NCI-H146 treated with DMSO at 0.1 percent for 48 hours (cell line): ENCODE measurements around the gene MACROD2.

Experiments
- DNase-seq: peaks from one replicate; lab custom pipeline; 2025; ENCODE audit not compliant: unreplicated experiment; lab: John Stamatoyannopoulos, UW

The MACROD2 gene

DNA sequence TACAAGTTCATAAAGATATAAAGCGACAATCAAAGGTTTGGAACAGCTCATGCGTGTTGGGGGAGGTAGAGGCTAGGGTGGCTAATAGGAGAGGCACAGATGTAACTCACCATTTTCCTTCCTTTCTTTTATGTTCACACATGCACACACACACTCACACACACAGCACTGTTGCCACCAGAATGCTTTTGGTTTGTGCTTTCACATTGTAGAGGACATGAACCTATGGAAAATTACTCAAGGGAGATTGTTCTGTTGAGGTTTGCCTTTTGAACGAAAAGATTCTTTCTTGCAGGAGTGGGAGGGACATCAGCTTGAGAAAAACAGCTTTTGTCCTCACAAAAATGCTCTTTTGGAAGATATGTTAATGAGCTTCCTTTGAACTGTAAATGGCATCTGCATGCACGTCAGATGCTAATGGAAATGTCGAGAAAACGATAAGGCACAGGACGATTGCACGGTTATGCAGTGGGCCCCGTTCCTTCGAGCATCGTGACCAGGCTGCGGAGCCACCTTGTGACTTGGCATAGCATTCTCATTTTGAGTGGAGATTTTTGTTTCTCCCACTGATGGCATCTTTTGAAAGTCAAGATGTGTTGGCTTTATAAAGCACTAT lies 1853.8 kb downstream of the MACROD2 start:
- no peak for DNase-seq

DNA sequence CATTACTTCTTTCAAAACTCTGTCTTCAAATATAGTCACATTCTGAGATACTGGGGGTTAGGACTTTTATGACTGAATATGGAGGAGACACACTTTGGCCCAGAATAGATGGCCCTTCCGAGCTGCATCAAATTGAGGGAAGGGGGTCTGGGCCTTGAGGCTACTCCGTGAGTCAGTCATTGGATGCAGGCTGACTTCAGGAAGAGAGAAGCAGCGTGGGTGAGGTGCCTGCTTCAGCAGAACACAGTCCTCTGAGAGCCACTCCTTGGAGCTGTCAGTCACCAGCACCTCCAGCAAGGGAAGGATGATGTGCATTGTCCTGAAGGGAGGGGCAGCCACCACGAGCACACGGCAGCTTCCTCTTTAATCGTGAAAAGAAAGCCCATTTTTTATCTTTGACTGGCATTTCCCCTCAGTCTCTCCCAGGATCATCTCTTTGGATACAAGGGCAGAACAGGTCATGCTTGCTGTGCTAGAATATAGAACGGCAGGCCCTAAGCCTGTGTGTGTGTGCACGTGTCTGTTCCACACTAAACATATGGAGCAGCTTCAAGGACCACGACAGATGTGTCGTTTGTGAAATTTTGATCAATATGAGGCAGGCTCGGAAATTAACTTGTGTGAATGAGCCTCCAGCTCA lies 1856.4 kb downstream of the MACROD2 start:
- no peak for DNase-seq

DNA sequence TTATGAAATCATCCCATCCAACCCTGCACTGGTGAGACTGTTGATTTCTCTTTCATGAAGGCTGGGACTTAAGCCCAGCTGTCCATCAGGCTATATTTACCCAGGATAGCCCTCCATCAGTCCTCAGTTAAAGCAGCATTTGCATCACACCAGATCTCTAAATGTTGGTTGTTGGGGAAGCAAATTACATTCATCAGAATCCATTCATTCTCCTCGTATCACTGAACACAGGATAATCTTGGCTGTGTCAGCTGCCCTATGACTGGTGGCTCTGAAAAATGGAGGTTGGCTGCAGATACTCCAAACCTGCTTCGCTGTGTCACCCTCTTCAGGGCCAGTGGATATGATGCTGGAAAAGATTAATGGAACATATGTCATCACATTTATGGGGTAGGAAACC lies 1859.6 kb downstream of the MACROD2 start:
- no peak for DNase-seq

DNA sequence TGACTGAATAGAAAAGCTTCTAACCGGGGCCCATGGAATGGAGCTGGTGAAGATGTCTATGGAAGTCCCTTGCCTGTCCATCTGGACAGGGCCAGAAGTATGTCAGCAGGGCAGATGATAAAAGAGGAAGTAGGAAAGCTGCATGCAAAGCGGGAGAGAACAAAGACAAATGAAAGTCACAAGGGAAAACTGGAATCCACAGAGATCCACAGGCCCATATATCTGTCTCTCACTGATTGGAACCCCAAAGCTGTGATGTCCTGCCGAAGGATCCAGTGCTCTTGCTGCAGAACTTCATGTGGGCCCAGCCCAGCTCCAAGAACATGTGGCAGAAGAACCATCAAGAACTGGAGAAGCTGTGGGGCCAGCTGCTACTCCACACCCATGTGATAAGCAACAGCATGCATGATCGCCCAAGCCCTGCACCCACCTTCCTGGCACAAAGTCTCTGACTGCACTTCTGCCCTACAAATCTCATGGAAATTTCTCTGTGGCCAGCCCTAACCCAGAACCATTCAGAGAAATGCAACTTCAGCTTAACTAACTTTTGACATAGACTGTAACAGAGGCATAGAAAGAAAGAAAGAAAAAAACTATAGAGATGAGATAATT lies 1862.0 kb downstream of the MACROD2 start:
- DNase-seq: no peak

DNA sequence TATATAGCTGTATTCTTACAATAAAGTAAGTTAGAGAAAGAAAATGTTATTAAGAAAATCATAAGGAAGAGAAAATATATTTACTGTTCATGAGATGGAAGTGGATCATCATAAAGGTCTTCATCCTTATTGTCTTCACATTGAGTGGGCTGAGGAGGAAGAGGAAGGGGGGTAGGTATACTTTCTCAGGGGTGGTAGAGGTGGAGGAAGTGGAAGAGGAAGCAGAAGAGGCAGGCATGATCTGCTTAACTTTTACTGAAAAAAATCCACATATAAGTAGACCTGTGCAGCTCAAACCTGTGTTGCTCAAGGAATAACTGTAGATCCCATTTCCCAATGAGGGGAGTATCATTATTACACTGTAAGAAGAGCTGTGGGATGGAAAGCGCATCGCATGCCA lies 1863.7 kb downstream of the MACROD2 start:
- no peak for DNase-seq

DNA sequence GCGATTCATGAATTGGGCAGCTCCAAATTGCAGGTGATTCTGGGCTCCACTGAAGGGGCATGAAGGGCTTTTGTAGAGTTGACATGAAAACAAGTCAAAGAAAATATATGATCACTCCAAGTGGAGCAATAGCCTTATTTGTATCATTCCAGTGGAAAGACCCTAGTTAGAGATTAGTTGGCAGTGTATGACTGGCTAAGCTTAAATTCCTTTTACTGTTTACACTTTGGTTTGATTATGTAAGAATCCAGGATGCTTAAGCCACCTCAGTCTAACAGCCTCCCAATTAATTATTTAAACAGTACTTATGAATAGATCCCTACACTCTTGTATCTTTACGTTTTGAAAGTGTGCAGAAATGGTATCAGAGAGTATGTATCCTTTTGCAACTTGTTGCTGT lies 1865.5 kb downstream of the MACROD2 start:
- no peak for DNase-seq

DNA sequence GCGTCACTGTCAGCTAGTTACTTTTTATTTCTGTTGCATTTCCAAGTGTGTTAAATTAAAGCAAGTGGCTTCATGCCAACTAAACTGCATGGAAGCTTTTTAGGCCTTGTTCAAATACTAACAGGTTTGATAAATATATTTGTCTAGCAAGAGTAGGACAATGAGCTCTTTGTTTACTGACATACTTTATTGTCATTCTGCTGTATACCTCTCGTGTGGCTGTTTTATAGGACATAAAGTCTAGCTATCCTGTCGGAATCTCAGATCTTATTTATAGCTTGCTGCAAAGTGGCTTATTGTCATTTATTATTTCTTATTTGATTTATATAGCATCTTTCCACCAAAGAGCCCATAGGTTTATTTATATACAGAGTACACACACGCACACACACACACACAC lies 1866.9 kb downstream of the MACROD2 start:
- DNase-seq: no peak

DNA sequence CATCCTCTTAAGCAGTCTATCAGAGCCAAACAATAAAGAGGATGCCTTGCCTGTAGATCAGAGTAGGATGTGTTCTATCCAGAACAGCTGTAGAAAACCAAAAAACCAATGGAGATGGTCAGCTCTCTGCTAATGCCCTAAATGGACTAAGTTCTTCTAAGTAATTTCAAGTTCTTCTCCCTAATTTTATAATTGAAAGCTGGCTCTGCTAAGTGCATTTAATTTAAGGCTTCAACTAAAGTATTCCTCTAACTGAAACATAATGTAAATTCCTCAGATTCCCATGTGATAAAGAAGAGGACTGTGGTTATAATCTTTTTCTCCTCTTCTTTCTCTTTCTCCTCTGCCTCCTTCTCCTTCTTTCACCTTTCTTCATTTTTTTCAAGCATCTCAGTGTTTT lies 1868.4 kb downstream of the MACROD2 start:
- DNase-seq: no peak

DNA sequence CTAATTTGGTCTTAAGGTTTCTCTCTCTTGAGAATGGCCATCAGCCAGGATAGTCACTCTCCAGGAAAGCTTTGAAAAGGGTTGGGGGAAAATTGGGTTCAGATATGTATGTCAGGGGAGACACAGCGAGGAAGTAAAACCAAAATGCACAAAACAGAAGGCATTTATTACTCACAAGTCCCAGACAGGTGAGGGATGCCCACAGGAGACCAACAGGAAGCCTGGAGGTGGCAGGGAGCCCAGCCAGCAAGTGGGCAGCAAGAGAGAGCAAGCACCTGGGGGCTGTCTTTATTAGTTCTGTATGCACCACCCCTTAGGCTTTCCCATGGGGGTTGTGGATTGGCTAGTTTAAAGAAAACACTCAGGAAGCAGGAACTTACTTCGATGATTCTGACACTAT lies 1870.2 kb downstream of the MACROD2 start:
- no peak for DNase-seq

DNA sequence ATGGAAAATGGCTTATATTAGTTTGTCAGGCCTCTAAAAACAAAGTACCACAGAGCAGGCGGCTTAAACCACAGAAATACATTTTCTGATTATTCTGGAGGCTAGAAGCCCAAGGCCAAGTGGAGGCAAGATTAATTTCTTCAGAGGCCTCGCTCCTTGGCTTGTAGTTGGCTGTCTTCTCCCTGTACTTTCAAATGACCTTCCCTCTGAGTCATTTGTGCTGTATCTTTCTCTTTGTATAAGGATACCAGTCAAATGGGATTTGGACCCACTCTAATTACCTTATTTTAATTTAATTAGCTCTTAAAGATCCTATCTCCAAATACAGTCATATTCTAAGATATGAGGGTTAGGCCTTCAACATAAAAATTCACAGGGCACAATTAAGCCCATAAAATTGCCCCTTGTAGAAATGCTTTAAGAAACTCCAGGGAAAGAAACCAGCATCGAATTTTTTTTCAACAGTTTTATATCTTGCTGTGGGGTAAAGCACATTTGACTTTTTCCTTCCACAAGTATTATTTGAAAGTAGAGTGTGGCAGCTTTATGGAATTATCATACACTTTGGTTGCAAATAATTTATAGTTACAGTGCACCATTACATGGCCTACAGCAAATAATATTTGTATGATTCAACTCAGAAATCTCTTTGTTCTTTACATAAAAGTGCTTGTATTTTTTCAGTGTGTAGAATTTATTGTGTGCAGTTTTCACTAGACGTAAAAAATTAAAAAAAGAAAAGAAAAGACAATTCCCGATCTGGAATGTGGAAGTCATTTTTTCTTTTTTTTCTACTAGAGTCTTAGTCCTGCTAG lies 1871.8 kb downstream of the MACROD2 start:
- no peak for DNase-seq

DNA sequence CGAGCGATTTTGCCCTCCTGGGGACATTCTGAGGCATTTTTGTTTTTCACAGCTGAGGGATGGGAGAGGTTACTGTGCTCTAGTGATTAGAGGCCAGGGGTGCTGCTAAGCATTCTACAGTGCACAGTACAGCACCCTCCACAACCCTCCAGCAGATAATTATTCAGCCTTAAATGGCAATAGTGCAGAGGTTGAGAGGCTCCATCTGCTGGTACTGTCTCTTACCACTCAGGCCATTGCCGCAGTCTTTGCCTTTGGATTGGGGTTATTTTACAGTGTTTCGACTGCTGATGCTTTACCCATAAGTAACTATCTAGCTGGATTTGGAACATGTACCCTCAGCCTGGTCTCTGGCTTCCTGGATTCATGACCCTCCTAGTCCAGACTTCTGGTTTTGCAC lies 1872.6 kb downstream of the MACROD2 start:
- no peak for DNase-seq

DNA sequence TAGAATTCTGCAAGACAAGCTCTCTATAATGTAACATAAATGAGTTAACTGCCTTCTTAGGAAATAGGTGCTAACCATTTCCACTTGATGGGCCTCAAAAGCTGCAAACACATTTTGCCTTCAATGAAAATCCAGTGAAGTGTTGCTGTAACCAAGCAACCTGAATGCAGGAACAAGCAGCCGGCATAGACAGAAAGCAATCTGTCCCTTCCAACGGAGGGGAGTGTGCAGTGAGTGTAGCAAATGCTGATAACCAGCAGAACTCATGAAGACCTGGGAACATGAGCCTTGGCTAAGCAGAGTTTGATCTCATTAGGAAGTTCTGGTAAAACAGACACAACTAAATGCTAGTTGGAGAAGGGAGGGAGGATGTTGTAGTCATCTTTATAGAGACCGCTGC lies 1880.1 kb downstream of the MACROD2 start:
- DNase-seq: no peak

DNA sequence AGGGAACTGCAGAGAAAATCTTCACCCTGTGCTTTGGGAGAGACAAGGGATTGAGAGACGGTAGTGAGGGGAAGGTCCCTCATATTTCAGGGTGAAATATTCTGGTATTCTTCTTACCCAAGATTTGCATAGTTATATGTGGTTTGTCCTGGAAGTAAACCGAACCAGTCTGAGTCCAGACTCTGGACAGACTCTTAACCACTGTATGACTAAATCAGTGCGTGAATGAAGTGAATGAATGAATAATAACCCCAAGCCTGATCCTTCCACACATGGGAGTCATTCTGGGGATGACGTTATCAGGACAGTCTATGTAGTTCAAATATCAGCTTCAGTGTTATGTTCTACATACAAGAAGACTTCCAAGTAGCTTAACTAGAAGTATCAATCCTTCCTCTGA lies 1887.2 kb downstream of the MACROD2 start:
- DNase-seq: no peak

DNA sequence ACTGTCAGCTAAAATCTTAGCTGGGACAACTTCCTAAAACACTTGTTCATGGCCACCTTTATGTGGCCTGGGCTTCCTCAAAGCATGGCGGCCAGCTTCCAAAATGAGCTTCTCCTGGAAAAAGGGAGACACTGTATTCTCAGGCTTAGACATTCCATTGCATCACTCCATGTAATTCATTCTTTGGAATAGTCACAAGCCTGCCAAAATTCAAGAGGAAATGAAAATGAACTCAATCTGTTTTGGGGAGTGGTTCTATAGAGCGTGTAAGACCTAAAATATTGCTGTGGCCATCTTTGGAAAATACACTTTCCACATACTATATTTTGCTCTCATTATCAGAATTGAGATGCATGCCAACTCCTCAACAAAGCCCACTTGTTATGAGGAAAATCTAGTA lies 1890.9 kb downstream of the MACROD2 start:
- no peak for DNase-seq

DNA sequence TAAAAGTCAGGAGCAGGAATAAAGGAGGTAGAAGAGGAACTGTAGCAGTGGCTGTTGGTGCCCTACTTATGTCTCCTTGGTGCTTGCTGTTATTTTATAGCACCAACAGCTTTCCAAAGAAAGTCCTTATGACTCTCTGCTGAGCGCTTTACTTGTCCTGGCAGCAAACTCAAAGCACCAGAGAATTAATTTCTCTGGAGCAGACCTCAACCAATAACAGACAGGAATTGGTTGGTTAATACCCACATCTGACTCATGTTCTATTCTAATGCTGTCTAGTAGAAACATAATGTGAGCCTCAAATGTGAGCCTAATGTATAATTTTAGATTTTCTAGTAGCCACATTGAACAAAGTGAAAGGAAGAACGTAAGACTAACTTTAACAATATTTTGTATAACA lies 1892.1 kb downstream of the MACROD2 start:
- no peak for DNase-seq

DNA sequence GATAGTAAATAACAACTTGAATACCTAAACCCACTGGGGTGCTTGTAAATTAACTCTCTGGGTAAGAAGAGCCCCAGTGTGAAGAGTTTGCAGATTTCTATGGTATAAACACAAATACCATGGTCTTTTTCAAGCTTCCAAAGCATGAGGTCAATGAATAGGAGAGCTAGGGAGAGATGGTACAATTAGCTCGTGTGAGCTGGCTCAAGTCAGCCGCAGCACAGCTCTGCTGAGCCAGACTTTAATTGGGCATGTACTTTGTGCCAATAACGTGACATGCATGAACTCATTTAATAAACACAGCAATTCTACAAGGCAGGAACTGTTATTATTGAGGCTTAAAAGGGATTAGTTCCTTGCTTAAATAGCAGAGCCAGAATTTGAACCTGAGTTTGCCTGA lies 1893.7 kb downstream of the MACROD2 start:
- DNase-seq: no peak

DNA sequence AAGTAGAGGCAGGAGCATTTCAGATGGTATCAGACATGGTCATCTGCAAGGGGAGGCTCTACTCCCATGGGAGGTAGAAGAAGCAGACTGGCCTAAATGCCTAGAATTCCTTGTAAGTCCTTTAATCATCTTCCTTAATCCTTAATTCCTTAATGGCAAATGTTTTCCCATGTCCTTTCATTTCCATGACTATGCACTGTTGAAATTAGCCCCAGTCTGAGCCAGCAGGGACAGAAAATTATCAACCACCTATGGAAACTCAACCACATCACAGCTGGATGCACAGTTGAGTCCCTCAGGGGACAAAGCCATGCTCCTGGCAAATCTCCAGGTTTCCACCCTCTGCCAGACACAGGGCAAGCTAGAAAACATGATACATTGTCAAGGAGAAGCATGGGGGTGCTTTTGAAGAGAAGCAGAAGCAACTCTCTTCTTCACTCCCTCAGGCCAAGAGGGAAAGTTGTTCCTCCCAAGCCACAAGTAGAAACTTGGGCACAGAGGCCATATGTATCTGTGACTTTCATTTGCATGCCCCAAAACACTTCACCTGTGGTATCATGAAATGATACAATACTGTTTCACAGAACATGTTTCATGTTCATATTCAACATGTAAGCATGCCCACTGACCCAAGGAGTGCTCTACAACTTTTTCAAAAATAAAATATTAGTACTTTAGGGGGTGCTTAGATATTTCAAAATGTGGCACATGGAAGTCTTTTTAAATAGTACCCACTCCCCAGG lies 1894.4 kb downstream of the MACROD2 start:
- DNase-seq: no peak

DNA sequence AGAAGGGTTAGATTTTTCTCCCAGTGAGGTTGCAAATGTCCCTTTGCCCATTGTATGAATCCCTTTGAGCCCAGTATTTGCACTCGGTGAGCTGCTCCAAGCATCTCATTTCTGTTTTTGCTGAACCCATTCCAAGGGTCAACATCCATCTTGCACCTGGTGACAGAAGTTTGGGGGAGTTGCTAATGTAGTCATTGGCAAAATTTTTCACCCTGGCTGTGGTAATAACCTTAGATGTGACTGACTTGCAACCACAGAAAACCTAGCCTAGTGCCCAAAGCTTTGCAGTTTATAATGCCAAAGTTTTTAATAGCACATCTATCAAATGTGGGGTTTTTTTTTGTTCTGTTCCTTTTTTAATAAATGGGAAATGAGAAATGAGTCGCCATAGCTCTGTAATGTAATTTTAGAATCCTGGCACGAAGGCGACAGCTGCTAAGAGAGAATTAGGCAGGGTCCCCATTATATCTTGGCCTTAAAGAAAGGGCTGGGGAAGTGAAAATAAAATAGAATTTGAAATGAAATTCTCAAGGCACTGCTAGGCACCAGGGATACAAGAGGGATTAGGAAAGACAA lies 1895.2 kb downstream of the MACROD2 start:
- no peak for DNase-seq

DNA sequence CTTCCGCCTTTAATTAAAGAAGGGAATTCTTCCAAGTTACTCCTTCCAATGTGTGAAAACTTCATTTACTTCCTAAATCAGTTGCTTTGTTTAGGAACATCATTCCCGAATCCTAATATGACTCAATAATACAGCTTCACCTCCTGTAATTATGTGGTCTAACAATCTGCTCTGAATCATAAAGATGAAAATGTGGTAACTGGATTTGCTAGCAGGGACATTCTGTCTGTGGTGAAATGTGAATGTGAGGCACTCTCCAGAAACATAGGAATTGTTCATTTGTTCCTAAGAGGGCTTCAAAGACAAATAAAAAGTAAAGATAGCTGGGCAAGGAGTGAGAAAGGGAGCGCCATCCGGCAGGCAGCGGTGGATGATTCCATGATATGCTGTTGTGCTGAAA lies 1899.8 kb downstream of the MACROD2 start:
- DNase-seq: no peak

DNA sequence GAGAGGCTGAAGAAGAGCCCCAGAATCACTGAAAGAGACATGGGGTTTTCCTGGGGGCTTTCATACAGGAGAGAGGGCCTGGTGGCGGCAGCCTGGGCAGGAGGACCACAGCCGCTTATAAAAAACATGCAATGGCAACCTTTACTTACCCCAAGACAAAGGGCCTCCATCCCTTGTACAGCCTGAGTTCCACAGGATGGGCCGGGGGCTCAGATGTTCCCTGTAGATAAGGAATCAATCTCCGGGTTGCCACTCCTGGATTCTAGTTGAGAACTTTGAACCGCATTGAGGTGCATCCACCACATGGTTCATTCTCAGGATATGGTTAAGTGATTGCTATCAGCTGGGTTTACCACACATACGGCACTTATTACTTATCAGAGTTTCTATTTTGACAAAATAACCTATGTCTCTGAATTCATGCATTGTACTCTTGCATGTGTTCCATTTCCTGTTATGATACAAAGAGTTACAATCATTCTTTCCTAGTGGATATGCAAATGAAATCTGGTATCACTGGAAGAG lies 1900.3 kb downstream of the MACROD2 start:
- no peak for DNase-seq

DNA sequence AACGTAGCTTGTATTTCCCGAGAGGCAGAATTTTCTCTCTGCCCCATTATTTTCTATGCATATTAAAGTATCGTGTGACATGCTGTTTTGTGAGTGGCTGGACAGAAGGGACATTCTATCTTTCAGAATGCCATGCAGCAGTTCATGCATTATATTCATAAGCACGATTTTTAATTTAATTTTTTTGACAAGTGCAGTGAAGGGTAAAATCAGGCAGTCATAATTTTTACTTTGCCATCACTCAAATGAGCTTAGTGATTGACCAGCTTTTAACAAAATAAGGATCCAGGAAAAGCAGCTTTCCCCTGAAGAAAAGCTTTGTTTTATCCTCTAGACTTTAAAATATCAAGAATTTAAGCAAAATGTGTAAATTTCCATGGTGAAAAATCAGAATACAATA lies 1904.7 kb downstream of the MACROD2 start:
- DNase-seq: no peak
